HepG2 (cell line): Measurements from ENCODE around the gene LRRC40. TPM values are rescaled to one million over a fixed set of nuclear protein-coding genes. Genes with fewer than 3 reads are reported as not detected.

Experiments
- AHR ChIP-seq: IDR thresholded peaks from 2 replicates; pipeline ENCODE4 v1.6.1; 2018; ENCODE audit warnings: missing genetic modification reagents, missing compliant biosample characterization
- DMAP1 ChIP-seq: IDR thresholded peaks from 2 replicates; pipeline ENCODE4 v1.6.1; 2016
- FOSL2 ChIP-seq: sonication (generic); formaldehyde crosslinking; IDR thresholded peaks from 2 replicates; pipeline ENCODE4 v1.4.0; 2020; ENCODE audit warnings: missing genetic modification reagents
- GABPB1 ChIP-seq: IDR thresholded peaks from 2 replicates; pipeline ENCODE4 v1.6.1; 2016; ENCODE audit warnings: mild to moderate bottlenecking, missing genetic modification reagents, moderate library complexity, missing compliant biosample characterization
- HMGXB3 ChIP-seq: sonication (generic); formaldehyde crosslinking; IDR thresholded peaks from 2 replicates; pipeline ENCODE4 v1.4.0; 2020; ENCODE audit warnings: missing genetic modification reagents, borderline replicate concordance
- JUNB ChIP-seq: sonication (generic); formaldehyde crosslinking; IDR thresholded peaks from 2 replicates; pipeline ENCODE4 v1.8.0; 2022; ENCODE audit warnings: missing genetic modification reagents, mild to moderate bottlenecking, borderline replicate concordance
- MED13 ChIP-seq: sonication (generic); formaldehyde crosslinking; IDR thresholded peaks from 2 replicates; pipeline ENCODE4 v1.5.0; 2020; ENCODE audit warnings: missing genetic modification reagents
- NFKB2 ChIP-seq: sonication (generic); formaldehyde crosslinking; IDR thresholded peaks from 2 replicates; pipeline ENCODE4 v1.4.0; 2020; ENCODE audit warnings: missing genetic modification reagents, borderline replicate concordance
- NKX3-1 ChIP-seq: sonication (generic); formaldehyde crosslinking; IDR thresholded peaks from 2 replicates; pipeline ENCODE4 v1.5.0; 2020; ENCODE audit warnings: missing genetic modification reagents
- RXRB ChIP-seq: IDR thresholded peaks from 2 replicates; pipeline ENCODE4 v1.6.1; 2016; ENCODE audit warnings: borderline replicate concordance, missing genetic modification reagents, missing compliant biosample characterization
- SIN3A ChIP-seq: IDR thresholded peaks from 2 replicates; pipeline ENCODE4 v1.6.1; 2011; ENCODE audit warnings: low read depth, mild to moderate bottlenecking, control low read depth, low read length, borderline replicate concordance
- SKI ChIP-seq: fragments of 450-650 bp; IDR thresholded peaks from one replicate; pipeline ENCODE4 v1.6.1; 2018; ENCODE audit warnings: mild to moderate bottlenecking; ENCODE audit not compliant: partially characterized antibody
- ZBTB44 ChIP-seq: sonication (generic); formaldehyde crosslinking; IDR thresholded peaks from 2 replicates; pipeline ENCODE4 v1.4.0; 2020; ENCODE audit warnings: missing genetic modification reagents
- ZC3H13 ChIP-seq: sonication (generic); formaldehyde crosslinking; IDR thresholded peaks from 2 replicates; pipeline ENCODE4 v1.8.1; 2023; ENCODE audit warnings: mild to moderate bottlenecking, missing genetic modification reagents, moderate library complexity
- ZNF143 ChIP-seq: sonication (generic); formaldehyde crosslinking; IDR thresholded peaks from 2 replicates; pipeline ENCODE4 v1.4.0; 2020; ENCODE audit warnings: missing genetic modification reagents
- ZNF18 ChIP-seq: sonication (generic); formaldehyde crosslinking; IDR thresholded peaks from 2 replicates; pipeline ENCODE4 v1.8.0; 2022; ENCODE audit warnings: mild to moderate bottlenecking, missing genetic modification reagents; ENCODE audit not compliant: insufficient replicate concordance
- ZNF256 ChIP-seq: sonication (generic); formaldehyde crosslinking; conservative IDR thresholded peaks from 2 replicates; pipeline ENCODE4 v1.4.0; 2020; ENCODE audit warnings: missing genetic modification reagents
- ZNF30 ChIP-seq: sonication (generic); formaldehyde crosslinking; IDR thresholded peaks from 2 replicates; pipeline ENCODE4 v1.5.0; 2020; ENCODE audit warnings: mild to moderate bottlenecking, missing genetic modification reagents
- ZNF367 ChIP-seq: sonication (generic); formaldehyde crosslinking; IDR thresholded peaks from 2 replicates; pipeline ENCODE4 v1.4.0; 2020; ENCODE audit warnings: missing genetic modification reagents, borderline replicate concordance
- ZNF501 ChIP-seq: sonication (generic); formaldehyde crosslinking; IDR thresholded peaks from 2 replicates; pipeline ENCODE4 v1.5.1; 2020; ENCODE audit warnings: mild to moderate bottlenecking, moderate library complexity, missing genetic modification reagents
- ZNF670 ChIP-seq: sonication (generic); formaldehyde crosslinking; IDR thresholded peaks from 2 replicates; pipeline ENCODE4 v1.8.0; 2022; ENCODE audit warnings: mild to moderate bottlenecking, missing genetic modification reagents, borderline replicate concordance
- ZNF747 ChIP-seq: sonication (generic); formaldehyde crosslinking; IDR thresholded peaks from 2 replicates; pipeline ENCODE4 v1.8.1; 2023; ENCODE audit warnings: missing genetic modification reagents, mild to moderate bottlenecking, borderline replicate concordance
- polyA plus RNA-seq, 8 experiments: library from polyadenylated mRNA; depleted of rRNA in 3 of 8; stranded (reverse) in 7 of 8; unstranded in 1 of 8; fragments of >200 nt; fragmentation: Illumina TruSeq in 4 of 8; extraction: Trizol in 4 of 8; gene quantifications; 2 replicates each; pipeline versions ENCODE4 v1.2.1 to v1.2.3, GENCODE V29; 2011 to 2016; ENCODE audit warnings: low read depth in 4 of 8, missing spikeins in 1 of 8, mixed read lengths in 1 of 8; ENCODE audit not compliant: insufficient read depth in 1 of 8
- total RNA-seq, 5 experiments: library from RNA; depleted of rRNA; stranded (reverse); fragments of >200 nt; fragmentation: Illumina TruSeq; extraction: Trizol; gene quantifications; 2 replicates each; pipeline ENCODE4 v1.2.3, GENCODE V29; 2016; ENCODE audit warnings: low read depth in 1 of 5

LRRC40 gene
- total and polyA plus RNA-seq, 2 of the 13 experiments (the other 11 are each of a cell fraction or from before 2014, with no cell fraction given): 10.3 to 32.7 TPM

- TF ChIP-seq ZC3H13 (CRISPR knock-in tag) (peak; percentile 64; the same call in 1 of the 2 replicates), RXRB (CRISPR knock-in tag) (peak; percentile 27; the same call in 1 of the 2 replicates), FOSL2 (CRISPR knock-in tag) (peak; percentile 41; the same call in 1 of the 2 replicates), SIN3A (peak; percentile 31; the same call in 1 of the 2 replicates), ZNF747 (CRISPR knock-in tag) (no peak), DMAP1 (CRISPR knock-in tag) (peak; percentile 95), NFKB2 (peak; percentile 70; the same call in 1 of the 2 replicates), AHR (CRISPR knock-in tag) (peak; percentile 84; the same call in 1 of the 2 replicates), ZNF143 (CRISPR knock-in tag) (peak; percentile 90), MED13 (CRISPR knock-in tag) (peak; percentile 48; the same call in 1 of the 2 replicates), ZNF670 (CRISPR knock-in tag) (peak; percentile 85), ZNF30 (CRISPR knock-in tag) (0 out of 2 replicates have a peak, but pooled peaks have one; percentile 54), HMGXB3 (CRISPR knock-in tag) (peak; percentile 62; the same call in 1 of the 2 replicates), JUNB (CRISPR knock-in tag) (peak; percentile 72; the same call in 1 of the 2 replicates), SKI (peak; percentile 72), ZBTB44 (CRISPR knock-in tag) (no peak; the same call in 1 of the 2 replicates), GABPB1 (peak; percentile 81), ZNF501 (CRISPR knock-in tag) (peak; percentile 94), NKX3-1 (CRISPR knock-in tag) (no peak), ZNF256 (no peak), ZNF18 (peak; percentile 81), ZNF367 (no peak)
Observed at GRCh38 chr1:70221238-70222121, 16.1 kb upstream of the LRRC40 start, which contains the start of gene SRSF11 (continued).
